Measurements from ENCODE around the gene TGFBR3. TPM values are rescaled to one million over a fixed set of nuclear protein-coding genes. Genes with fewer than 3 reads are reported as not detected.

TGFBR3 gene
- total and polyA plus RNA-seq, 8 donors = 21.7 to 54.6 (median 45.1) TPM

GRCh38 chr1:91770667-91771268 lies 115.2 kb downstream of the TGFBR3 start:
- Histone ChIP-seq H3K36me3 (no peaks in the 10 kb centered on the region), H3K4me1 (no peaks in the 10 kb centered on the region), H3K9me3 (no peaks in the 10 kb centered on the region), H3K4me3 (no peak overlapping the region), H3K27ac (no peak overlapping the region), H3K27me3 (no peaks in the 10 kb centered on the region)
- intact Hi-C loops (cut with DNase I) = no loop called here
- TF ChIP-seq, protein P1, sequence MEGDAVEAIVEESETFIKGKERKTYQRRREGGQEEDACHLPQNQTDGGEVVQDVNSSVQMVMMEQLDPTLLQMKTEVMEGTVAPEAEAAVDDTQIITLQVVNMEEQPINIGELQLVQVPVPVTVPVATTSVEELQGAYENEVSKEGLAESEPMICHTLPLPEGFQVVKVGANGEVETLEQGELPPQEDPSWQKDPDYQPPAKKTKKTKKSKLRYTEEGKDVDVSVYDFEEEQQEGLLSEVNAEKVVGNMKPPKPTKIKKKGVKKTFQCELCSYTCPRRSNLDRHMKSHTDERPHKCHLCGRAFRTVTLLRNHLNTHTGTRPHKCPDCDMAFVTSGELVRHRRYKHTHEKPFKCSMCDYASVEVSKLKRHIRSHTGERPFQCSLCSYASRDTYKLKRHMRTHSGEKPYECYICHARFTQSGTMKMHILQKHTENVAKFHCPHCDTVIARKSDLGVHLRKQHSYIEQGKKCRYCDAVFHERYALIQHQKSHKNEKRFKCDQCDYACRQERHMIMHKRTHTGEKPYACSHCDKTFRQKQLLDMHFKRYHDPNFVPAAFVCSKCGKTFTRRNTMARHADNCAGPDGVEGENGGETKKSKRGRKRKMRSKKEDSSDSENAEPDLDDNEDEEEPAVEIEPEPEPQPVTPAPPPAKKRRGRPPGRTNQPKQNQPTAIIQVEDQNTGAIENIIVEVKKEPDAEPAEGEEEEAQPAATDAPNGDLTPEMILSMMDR (IDR thresholded peaks at IDR 0.05) = no peak
- DNase-seq = no peak
- ATAC-seq = no peak

GRCh38 chr1:91769742-91770141 lies 116.2 kb downstream of the TGFBR3 start:
- no peak overlapping the region for H3K4me3 ChIP-seq
- no peaks in the 10 kb centered on the region for H3K36me3 ChIP-seq
- DNase-seq (no peak), ATAC-seq (no peak)
- TF ChIP-seq, protein P1 (IDR thresholded peaks at IDR 0.05) = no peak
- H3K27me3 ChIP-seq = no peaks in the 10 kb centered on the region
- H3K9me3 ChIP-seq = no peaks in the 10 kb centered on the region
- intact Hi-C loops (cut with DNase I) = no loop called here
- H3K27ac ChIP-seq = no peak overlapping the region
- no peaks in the 10 kb centered on the region for H3K4me1 ChIP-seq

DNA sequence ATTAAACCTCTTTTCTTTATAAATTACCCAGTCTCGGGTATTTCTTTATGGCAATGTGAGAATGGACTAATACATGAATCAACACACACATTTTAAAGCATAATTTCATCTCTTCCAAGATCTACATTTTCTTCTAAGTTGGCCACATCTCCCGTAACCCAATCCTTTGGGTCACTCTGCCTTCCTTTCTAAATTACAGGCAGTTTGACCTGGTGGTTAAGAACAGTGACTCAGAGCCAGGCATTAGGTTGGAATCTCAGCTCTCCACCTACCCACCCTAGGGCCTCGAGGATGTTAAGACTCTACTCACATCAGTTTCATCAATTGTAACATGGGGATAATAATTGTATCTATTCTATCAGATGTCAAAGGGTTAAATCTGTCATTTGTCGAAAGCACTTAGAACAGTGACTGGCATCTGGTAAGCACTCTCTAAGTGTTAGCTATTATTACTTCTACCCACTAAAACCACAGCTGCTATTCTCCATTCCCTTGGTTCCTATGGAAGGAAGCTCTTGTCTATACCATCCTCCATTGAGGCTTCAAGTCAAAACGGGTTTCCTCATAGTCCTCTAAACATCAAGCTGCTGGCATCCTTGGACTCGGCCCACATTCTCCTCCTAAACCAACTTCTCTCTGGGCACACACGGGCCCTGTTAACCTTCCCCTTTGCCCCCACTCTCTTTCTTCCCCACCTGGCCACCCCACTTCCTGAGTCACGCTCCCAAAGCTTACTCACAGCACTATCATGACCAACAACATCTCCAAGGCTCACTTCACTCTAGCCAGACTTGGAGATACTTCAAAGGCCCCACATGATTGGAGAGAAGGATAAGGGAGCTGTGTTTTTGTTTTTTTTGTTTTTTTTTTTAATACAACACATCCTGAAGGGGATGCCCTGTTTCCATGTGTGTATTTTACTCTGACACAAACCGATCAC lies 116.9 kb downstream of the TGFBR3 start:
- Histone ChIP-seq H3K27ac (no peak overlapping the region), H3K27me3 (no peaks in the 10 kb centered on the region), H3K36me3 (no peaks in the 10 kb centered on the region), H3K4me1 (no peaks in the 10 kb centered on the region), H3K4me3 (no peak overlapping the region), H3K9me3 (no peaks in the 10 kb centered on the region)
- TF ChIP-seq, protein P1 (IDR thresholded peaks at IDR 0.05) = no peak
- intact Hi-C loops (cut with DNase I) = no loop called here
- ATAC-seq = no peak
- DNase-seq = no peak

- ATAC-seq (no peak), DNase-seq (no peak)
- H3K27ac ChIP-seq = no peak overlapping the region
- intact Hi-C loops (cut with DNase I) = no loop called here
- TF ChIP-seq, protein P1 (IDR thresholded peaks at IDR 0.05) = no peak
- no peaks in the 10 kb centered on the region for H3K4me1 ChIP-seq
- H3K9me3 ChIP-seq = no peaks in the 10 kb centered on the region
- no peaks in the 10 kb centered on the region for H3K27me3 ChIP-seq
- H3K4me3 ChIP-seq = no peak overlapping the region
- no peaks in the 10 kb centered on the region for H3K36me3 ChIP-seq
These were observed 117.8 kb downstream of the TGFBR3 start for GRCh38 chr1:91768120-91768519.

GRCh38 chr1:91766883-91767282 lies 119.1 kb downstream of the TGFBR3 start:
- TF ChIP-seq, protein P1 (IDR thresholded peaks at IDR 0.05) = no peak
- H3K36me3 ChIP-seq = no peaks in the 10 kb centered on the region
- no peak overlapping the region for H3K27ac ChIP-seq
- no peak overlapping the region for H3K4me3 ChIP-seq
- H3K4me1 ChIP-seq = no peaks in the 10 kb centered on the region
- no peak for ATAC-seq
- no peaks in the 10 kb centered on the region for H3K27me3 ChIP-seq
- DNase-seq = no peak
- H3K9me3 ChIP-seq = no peaks in the 10 kb centered on the region
- intact Hi-C loops (cut with DNase I) = no loop called here

Measured in left lung (tissue), 10 donors.